Dermis blood vessel endothelial cell (primary cell): ENCODE results near the gene ANKRD11. TPM values are rescaled to one million over a fixed set of nuclear protein-coding genes. Genes with fewer than 3 reads are reported as not detected.
"Not testable (repeated sequence)": the region's sequence is repeated elsewhere in the genome, so short reads cannot be mapped to it uniquely, and the experiment has no call there.

Experiments used
- DNase-seq: peaks from one replicate; pipeline ENCODE4 v3.0.0; 2010
- total RNA-seq: library from RNA; depleted of rRNA; stranded (reverse); fragments of >200 nt; gene quantifications from 2 replicates; pipeline ENCODE4 v1.2.3, GENCODE V29; 2014

ANKRD11 gene
- total RNA-seq, 1 donor from 2014 or later = 55.5 TPM

DNA sequence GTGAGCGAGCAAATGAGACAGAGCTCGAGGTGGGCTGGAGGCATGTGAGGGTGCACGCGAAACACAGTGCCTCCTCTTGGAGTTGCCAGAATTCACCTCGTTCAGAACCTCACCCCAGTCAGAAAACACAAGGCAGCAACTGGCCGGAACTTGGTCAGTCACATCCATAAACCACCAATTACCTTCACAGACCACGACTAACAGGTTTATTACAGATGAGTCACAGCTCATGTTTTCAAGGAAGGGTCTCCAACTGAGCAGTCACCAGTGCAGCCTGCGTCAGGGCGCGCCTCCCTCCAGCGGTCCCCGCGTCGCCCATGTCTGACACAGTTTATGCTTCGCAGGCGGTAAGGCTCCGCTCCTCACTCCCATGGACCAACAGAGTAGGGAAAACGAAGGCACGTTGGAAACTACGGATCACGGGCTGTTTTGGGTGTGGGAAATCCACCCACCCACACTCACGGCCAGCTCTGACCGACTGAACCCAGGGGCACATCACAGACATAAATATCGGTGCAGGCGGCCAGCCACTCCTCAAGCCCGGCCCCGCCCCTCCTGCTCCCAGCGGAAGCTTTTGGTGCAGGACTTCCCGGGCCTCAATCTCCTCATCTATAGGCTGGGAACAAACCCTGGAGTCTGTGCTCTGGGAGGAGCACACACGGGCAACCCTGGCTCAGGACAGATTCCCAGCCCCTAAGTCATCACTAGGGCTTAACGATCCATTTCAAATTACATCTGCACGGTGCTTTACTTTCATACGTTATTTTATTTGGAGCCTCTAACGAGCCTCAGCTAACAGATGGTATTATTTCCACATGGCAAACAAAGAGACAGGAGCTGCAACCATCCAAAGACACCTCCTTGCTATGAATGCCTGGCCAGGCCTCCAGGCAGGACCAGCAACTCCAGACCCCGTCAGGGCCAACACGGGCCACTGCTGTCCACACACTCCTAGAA is 146.6 kb downstream of the ANKRD11 start:
- no peak for DNase-seq

DNA sequence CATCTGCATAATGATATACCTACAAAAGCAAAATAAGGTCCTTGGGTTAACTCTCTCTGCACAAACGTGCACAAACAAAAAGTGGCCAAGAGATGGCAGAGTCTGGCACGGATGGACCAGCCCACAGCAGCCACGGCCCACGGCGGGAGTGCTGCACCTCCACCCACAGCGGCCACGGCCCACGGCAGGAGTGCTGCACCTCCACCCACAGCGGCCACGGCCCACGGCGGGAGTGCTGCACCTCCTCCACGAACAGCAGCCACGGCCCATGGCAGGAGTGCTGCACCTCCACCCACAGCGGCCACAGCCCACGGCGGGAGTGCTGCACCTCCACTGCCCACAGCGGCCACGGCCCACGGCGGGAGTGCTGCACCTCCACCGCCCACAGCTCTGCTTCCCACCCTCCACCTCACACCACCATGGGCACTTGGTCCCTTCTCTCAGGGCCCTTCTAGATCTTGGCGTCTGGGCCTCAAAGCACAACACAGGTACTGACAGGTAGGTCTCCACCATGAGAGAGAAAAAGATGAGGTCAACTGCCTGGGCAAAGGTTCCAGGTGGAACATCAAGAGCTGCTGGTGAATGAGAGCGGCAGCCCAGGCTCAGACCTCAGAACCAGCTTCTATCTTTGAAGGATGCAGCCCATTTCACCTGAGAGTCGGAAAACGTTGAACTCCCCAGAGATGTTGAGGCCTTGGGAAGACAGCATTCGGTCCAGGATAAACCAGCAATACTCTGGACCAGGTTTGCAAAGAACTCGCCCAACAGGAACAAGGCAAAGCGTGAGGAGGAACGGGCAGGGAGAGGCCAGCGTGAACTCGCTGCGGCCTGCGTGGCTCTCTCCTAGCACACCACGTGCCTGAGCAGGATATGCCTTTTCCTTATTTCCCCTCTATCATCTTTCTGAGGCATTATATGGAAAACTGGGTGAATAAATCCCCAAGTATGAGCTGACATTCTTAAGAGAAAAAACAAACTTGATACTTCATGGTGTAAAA is 148.4 kb downstream of the ANKRD11 start:
- no peak for DNase-seq

DNA sequence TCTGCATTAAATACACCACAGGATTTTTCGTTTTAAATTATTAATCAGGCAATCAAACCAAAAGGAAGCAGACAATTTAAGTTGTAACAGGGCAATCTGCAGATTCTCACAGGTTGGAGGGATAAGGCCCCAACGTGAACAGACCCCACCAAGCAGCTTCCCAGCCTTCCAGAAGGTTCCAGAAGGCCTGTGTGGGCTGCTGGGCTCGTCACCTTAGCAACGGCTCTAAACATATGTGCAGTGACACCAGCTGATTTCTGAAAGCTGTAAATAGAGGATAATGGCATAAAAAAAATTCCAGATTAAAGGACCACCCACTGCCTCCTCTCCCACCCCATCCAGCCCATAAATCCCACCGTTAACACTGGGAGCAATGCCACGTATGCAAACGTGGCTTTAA is 149.1 kb downstream of the ANKRD11 start:
- no peak for DNase-seq

DNA sequence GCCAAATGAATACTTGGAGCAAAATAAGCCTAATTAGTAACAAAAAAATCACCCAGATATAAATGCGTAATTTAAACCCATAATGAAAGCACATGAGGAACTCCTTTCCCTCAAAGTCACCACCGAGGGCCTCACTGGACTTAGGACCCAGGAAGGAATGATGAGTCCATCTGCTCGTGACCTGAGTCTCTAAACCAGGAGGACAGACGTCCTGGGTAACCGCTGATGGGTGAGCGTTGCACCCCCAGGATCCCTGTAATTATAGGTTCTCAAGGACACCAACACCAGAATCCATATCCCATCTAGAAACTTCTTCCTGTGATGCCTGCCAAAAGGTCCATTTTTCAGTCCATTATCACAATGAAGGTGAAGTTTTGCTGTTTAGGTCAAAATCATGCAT is 151.5 kb downstream of the ANKRD11 start:
- no peak for DNase-seq

DNA sequence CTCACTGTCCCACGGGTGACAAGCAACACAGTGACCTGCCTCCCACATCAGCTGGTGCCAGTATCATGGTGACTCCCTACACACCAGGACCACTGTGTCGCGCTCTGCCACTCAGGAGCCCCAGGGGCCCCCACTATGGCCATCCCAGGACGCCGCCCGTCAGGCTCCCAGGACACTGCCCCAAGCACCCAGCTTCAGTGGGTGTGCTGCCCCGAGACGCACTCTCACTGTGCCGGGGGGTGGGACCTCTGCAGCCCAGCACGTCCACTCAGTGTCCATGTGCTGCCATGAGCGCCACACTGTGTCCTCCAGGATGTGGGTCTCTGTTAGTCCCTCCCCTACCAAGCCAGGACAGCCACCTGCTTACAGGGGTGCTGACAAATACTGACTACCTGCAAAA is 152.4 kb downstream of the ANKRD11 start:
- DNase-seq = no peak

DNA sequence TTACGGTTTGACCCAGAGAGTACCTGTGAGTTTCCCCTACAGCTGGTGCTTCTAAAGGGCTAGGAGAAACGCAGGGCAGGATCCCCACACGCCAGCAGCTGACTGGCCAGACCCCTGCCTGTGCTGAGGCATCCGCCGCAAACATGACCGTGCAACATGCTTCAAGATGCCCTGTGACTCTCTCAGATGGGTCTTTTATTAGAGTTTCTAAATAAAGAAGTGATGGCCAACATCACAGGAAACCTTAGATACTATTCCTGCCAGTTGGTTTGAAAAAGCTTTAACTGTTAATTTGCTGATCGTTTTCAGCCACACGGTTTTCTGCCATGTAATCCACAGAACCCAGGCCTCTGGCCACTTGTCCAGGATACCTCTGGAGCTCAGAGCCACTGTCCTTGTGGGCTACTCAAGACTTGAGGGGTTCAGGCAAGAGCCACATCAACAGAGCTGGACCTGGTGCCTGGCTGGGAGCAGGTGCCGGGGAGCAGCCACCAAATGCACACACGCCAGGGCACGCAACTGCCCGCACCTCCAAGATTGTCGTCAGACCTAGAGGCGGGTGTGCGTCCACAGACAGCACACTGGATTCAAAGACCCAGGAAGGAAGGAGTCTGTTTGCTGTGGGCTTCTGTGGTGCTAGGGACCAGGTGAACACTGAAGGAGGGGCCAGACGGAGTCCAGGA is 154.4 kb downstream of the ANKRD11 start:
- DNase-seq = no peak

DNA sequence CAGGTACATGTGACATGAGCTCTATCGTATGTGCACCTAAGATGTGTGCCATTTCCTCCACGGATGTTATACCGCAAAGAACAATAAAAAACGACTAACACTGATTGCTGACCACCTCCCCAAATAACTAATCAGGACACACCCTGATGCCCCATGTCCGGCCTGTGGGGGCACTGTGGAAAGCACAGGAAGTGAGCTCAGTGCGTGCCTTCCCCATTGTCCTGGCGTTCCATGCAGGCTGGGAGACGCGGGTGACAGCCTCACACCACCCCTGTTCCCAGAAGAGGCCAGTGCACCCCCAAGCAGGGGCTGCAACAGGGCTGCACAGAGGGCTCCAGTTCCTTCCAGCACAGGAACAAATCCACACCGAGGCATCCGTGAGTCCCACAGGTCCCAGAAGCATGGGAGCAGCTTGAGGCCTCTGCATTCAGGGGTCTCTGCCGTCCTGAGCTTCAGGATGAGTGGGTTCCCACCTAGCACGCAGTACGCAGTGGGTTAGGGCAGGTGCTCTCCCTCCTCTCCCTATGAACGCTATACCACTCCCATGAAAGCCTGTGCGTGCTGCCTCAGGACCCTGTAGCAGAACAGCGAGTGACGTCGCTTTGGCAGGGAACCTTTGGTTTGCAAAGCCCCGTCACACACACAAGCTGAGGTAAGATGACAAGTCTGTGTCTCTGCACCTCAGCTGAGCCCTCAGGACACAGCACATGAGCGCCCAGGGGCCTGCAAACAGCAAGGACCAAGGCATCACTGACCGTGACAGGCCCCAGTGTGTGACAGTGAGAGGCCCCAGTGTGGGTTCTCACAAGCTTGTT is 155.2 kb downstream of the ANKRD11 start:
- peak; percentile 68 for DNase-seq

DNA sequence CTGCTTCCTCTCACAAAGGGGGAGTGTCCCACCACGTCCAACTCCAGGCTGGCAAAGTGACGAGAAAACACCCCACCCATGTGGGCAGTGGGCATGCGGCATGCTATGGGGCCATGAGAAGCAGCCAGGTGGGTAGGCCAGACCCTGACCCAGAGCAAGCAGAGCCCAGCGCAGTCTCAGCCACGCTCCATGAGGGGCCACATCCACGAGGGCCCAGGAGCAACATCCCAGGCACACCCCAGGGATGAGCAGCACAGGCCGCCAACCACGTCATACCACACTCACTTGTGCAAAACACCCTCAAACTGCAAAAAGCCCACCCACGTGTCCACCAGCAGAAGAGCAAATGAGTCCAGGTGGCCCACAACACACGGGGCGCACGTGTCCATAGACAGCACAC is 155.9 kb downstream of the ANKRD11 start:
- no peak for DNase-seq

DNA sequence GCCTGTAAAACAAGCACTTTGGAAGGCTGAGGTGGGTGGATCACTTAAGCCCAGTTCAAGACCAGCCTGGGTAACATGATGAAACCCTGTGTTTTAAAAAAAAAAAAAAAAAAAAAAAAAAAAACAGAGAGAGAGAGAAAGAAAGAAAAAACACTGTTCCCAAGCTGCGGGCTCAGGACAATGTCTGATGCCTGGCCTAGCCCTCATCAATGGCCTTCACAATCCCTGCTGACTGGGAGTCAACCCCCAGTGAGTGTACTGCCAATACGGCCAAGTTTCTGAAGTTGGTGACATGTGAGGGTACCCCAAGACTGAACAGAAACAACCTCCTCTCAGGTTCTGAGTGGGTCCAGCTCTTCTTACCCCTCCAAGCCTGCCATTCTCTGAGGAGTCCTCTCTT is 156.3 kb downstream of the ANKRD11 start:
- no peak for DNase-seq

DNA sequence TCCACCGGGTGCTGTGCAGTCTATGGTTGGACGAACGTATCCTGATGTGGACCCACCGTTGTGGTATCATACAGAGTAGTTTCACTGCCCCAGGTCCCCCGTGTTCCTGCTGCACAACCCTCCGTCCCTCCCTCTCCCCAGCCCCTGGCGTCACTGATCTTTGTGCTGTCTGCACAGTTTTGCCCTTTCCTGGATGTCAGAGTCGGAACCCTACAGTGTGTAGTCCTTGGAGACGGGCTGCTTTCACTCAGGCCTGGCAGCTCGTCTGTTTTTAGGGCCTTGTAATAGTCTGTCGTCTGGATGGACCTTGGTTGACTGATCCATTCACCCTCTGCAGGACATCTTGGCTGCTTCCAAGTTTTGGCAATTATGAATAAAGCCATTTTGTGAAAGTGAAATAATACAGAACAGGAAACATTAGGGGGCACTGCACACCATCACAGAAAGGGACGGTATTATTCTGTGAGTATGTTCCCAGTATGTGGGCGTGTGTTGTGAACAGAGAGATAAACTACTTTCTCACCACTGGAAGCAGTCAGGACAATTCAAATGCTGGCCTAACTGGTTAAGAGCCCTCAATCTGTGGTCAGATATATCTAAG is 156.9 kb downstream of the ANKRD11 start:
- DNase-seq = peak; percentile 90

DNA sequence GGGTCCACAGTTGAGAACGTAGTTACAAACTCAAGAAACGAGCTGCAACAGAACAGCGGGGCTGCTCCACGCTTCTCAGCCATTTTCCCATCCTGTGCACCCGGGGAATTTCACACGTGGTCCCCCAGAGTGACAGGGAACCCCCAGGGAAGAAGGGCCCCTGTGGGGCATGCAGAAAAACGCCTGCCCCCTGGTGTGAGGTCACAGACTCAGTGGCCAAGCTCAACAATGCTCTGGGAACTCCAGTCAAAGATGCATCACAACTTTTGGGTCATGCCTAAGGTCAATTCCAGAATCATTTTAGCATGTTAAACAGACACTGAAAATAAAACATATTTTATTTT is 157.5 kb downstream of the ANKRD11 start:
- DNase-seq = no peak

DNA sequence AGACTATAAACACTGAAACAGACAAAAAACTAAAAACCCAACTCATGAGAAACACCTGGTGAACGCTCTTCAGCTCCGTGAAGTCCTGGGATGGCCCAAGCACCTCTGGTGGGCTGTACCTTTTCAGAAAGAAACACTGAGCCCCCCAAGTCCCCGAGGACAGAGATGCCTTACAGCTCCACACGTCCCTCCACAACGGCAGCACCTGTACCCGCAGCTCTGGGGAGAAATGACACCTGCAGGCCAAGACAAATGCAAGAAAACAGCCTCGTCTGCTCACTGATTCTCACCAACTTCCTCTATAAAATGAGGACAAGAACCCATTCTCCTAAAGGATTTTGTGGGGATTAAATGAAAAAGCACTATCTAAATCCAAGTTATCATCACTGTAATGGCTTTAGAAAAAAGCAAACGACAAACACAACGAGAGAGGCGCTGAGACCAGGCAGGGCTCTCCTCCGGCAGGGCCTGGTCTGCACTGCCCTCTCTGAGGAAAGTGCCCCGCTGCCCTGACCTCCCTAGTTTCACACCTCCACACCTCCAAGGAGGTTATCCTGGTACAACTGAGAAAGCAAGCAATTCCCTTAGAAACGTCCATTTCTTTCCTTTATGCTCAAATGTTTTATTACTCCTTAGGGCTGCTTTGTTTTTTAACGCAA is 158.0 kb downstream of the ANKRD11 start:
- DNase-seq = no peak

DNA sequence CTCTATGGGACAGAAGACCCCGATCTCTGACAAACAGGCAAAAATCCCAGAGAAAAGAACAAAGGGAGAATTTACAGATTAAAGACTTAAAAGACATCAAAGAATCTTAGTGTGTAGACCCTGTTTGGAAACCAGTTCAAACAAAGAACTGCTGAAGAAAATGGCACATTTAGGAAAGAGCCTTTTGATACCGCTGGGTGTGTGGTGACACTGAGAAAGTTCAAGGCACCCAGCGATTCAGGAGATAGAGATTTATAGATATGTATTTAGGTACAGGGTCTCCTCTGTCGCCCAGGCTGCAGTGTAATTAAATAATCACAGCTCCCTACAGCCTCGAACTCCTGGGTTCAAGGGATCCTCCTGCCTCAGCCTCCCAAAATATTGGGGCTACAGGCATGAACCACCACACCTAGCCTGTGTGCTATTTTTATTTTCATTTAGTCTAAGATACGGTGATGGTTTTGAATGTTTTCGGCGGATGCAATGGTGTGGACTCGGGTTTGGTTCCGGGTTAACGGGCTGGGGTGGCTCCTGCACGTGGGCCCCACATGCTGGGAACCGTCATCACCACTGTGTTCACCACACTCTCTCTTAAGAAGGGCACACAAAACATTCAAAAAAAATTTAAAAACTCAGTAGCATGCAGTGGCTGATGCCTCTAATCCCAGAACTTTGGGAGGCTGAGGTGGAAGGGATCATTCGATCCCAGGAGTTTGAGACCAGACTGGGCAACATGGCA is 158.8 kb downstream of the ANKRD11 start:
- no peak for DNase-seq

DNA sequence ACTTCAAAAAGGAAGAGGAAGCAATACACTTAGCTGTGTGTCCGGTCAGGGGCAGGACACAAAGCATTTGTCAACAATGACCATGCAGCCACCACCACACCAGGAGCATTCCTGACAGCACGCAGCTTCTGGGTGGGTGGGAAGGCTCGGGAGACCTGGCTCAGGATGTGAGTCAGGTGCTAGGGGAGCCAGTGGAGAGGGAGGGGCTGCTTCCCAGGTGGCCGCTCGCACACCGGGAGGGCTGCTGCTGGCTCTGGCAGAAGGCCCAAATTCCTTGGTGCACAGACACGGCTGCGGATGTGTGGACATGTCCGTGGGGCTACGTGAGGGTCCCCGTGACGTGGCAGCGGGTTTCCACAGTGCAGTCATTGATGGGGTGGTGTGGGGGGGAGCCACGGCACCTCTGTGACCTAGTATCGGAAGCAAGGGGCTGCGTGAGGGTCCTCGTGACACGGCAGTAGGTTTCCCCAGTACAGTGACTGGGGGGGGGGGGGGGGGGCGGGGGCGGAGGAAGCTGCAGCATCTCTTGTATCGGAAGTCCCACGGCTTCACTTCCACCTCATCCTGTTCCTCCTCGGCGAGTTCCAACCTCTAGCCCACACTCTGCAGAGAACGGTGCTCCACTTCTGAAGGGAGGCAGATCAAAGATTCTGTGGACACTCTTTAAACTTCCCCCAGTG is 160.0 kb downstream of the ANKRD11 start:
- DNase-seq = peak; percentile 91

DNA sequence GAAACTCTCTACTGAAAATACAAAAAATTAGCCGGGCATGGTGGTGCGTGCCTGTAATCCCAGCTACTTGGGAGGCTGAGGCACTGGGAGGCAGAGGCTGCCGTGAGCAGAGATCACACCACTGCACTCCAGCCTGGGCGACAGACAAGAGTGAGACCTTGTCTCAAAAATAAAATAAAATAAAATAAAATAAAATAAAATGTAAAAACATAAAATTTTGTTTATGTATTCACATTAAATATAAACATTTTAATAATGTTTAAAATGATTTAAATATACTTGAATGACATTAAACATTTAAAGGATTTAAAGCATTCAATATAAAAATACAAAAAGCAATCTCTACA is 160.6 kb downstream of the ANKRD11 start:
- DNase-seq = not testable (repeated sequence)

DNA sequence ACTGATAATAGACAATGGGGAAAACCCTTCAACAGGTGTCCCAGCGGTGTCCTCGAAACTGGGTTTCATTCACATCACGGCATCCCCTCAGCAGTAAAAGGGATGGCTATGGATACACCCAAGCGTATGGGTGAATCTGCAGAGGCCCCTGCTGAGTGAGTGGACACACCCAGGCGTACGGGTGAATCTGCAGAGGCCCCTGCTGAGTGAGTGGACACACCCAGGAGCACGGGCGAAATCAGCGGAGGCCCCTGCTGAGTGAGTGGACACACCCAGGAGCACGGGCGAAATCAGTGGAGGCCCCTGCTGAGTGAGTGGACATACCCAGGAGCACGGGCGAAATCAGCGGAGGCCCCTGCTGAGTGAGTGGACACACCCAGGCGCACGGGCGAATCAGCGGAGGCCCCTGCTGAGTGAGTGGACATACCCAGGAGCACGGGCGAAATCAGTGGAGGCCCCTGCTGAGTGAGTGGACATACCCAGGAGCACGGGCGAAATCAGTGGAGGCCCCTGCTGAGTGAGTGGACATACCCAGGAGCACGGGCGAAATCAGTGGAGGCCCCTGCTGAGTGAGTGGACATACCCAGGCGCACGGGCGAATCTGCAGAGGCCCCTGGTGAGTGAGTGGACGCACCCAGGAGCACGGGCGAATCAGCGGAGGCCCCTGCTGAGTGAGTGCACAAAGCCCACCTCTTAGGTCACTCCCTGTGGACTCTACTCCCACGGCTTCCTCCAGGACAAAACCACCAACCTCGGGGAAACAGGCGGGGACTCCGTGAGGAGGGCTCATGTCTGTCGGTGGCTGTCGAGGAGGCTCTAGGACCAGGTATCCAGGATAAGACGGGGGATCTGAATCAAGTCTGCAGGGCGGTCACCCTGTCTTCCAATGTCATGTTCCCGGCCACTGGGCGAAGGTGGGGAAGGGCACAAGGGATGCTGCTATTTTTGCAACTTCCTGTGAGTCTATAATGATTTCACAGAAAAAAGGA is 161.7 kb downstream of the ANKRD11 start:
- peak; percentile 25 for DNase-seq

DNA sequence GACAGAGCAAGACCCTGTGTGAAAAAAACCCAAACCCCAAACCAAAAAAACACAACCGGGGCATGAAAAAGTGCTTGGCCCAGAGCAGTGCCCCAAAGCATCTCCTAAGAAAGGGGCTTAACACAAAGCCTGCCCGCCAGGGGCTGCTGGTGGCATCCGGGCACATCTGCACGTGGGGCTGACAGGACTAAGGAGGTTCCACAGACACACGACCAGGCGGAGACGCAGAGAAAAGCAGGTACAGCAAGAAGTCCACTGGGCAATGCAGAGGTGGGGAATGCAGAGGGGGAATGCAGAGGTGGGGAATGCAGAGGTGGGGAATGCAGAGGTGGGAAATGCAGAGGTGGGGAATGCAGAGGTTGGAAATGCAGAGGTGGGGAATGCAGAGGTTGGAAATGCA is 163.6 kb downstream of the ANKRD11 start:
- DNase-seq = no peak

DNA sequence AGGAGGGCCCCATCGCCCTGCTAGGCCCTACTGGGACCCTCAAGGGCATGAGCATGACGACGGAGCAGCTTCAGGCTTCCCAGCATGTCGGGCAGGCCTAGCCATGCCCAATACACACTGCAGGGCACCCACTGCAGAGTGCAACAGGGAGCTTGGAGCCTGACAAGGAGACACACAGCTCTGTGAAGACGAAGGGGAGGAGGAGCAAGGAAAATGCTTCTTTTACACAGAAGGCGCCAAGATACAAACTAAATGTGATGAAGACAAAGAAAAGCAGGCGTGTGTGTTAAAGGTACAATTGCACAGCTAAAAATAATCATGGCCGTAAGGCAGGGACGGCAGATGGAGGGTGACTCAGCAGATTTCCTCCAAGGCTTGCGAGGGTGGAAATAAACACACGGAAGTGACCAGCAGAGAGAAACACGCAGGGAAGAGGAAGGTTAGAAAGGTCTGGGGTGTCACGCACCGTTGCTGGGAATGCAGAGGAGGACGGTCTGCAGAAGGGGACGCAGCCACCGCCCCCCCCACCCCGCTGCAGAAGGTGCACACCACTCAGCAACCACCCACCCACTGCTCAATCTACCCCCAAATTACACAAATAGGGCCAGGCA is 164.4 kb downstream of the ANKRD11 start:
- peak; percentile 95 for DNase-seq
